ENCODE data around the gene POU2AF2.
"Not testable (repeated sequence)": the region's sequence is repeated elsewhere in the genome, so short reads cannot be mapped to it uniquely, and the experiment has no call there.

Gene POU2AF2

GRCh38 chr11:111285189-111286091 is 39.9 kb downstream of the POU2AF2 start:
- ChIA-PET CTCF (interaction anchor here (0.8 to 1.4 kb wide), 2 partner anchors 143 to 161 kb away, joined by 4 to 6 read pairs; no protein-coding TSS in a partner anchor), POLR2A (no interaction called here)
- DNase-seq (ENCODE audit: extremely low spot score), result no peak
- TF ChIP-seq PKNOX1 (IDR thresholded peaks at IDR 0.05), result no peak
- TF ChIP-seq CTBP1 (IDR thresholded peaks at IDR 0.05; ENCODE audit: borderline replicate concordance), result no peak
- TF ChIP-seq FOXK2 (IDR thresholded peaks at IDR 0.05), result no peak
- TF ChIP-seq FOXM1 (IDR thresholded peaks at IDR 0.05; ENCODE audit: borderline replicate concordance), result no peak
- TF ChIP-seq TARDBP (IDR thresholded peaks at IDR 0.05), result no peak
- TF ChIP-seq SUZ12 (IDR thresholded peaks at IDR 0.05), result no peak
- no peak for TF ChIP-seq FOXA1 (IDR thresholded peaks at IDR 0.05)
- no peak for TF ChIP-seq LEF1 (IDR thresholded peaks at IDR 0.05; ENCODE audit: borderline replicate concordance)
- no peak for TF ChIP-seq ARNT (IDR thresholded peaks at IDR 0.05)

- DNase-seq (ENCODE audit: extremely low spot score), result no peak
- CTCF ChIA-PET, result no interaction called here
- POLR2A ChIA-PET, result no interaction called here
- TF ChIP-seq FOXK2 (IDR thresholded peaks at IDR 0.05) (no peak), NFRKB (IDR thresholded peaks at IDR 0.05) (no peak), ZNF384 (IDR thresholded peaks at IDR 0.05) (no peak), FOXA1 (IDR thresholded peaks at IDR 0.05) (no peak), TARDBP (IDR thresholded peaks at IDR 0.05) (no peak), PKNOX1 (IDR thresholded peaks at IDR 0.05) (no peak), SUZ12 (IDR thresholded peaks at IDR 0.05) (no peak), CTBP1 (IDR thresholded peaks at IDR 0.05; ENCODE audit: borderline replicate concordance) (no peak), FOXM1 (IDR thresholded peaks at IDR 0.05; ENCODE audit: borderline replicate concordance) (no peak), ELF4 (IDR thresholded peaks at IDR 0.05) (no peak), L3MBTL2 (conservative IDR thresholded peaks at IDR 0.05) (no peak), LEF1 (IDR thresholded peaks at IDR 0.05; ENCODE audit: borderline replicate concordance) (no peak), BHLHE40 (IDR thresholded peaks at IDR 0.05; ENCODE audit: borderline replicate concordance) (no peak), SP1 (IDR thresholded peaks at IDR 0.05) (no peak), HDGF (IDR thresholded peaks at IDR 0.05; ENCODE audit: borderline replicate concordance) (no peak)
Observed at GRCh38 chr11:111291764-111292163, 46.2 kb downstream of the POU2AF2 start.

DNA sequence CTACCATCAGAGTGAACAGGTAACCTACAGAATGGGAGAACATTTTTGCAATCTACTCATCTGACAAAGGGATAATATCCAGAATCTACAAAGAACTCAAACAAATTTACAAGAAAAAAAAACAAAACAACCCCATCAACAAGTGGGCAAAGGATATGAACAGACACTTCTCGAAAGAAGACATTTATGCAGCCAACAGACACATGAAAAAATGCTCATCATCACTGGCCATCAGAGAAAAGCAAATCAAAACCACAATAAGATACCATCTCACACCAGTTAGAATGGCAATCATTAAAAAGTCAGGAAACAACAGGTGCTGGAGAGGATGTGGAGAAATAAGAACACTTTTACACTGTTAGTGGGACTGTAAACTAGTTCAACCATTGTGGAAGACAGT is 46.9 kb downstream of the POU2AF2 start:
- DNase-seq (ENCODE audit: extremely low spot score); CTCF ChIA-PET; POLR2A ChIA-PET: not testable (repeated sequence)

DNA sequence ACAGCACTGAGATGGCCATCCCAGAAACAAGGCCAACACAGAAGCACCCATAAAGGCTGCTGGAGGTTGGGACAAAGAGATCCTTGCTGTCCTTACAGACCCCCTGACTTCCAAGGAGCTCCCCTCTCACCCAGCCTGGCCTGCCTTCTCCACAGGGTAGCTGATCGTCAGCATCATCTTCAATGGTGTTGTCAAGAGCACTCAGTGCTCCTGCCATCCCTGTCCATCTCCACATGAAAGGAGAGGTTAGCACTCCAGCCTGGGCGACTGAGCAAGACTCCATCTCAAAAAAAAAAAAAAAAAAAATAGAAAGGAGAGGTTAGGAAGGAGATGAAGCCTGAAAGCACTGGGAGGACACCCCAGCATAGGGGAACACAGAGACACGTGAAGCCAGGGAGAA is 50.7 kb downstream of the POU2AF2 start:
- POLR2A ChIA-PET, result no interaction called here
- TF ChIP-seq ELF4 (IDR thresholded peaks at IDR 0.05) (no peak), TARDBP (IDR thresholded peaks at IDR 0.05) (no peak), BHLHE40 (IDR thresholded peaks at IDR 0.05; ENCODE audit: borderline replicate concordance) (no peak), L3MBTL2 (conservative IDR thresholded peaks at IDR 0.05) (no peak), ARNT (IDR thresholded peaks at IDR 0.05) (no peak), NFRKB (IDR thresholded peaks at IDR 0.05) (no peak), FOXM1 (IDR thresholded peaks at IDR 0.05; ENCODE audit: borderline replicate concordance) (no peak), SUZ12 (IDR thresholded peaks at IDR 0.05) (no peak), FOXK2 (IDR thresholded peaks at IDR 0.05) (no peak), HDGF (IDR thresholded peaks at IDR 0.05; ENCODE audit: borderline replicate concordance) (no peak), CTBP1 (IDR thresholded peaks at IDR 0.05; ENCODE audit: borderline replicate concordance) (no peak), FOXA1 (IDR thresholded peaks at IDR 0.05) (no peak), PKNOX1 (IDR thresholded peaks at IDR 0.05) (no peak), ZNF384 (IDR thresholded peaks at IDR 0.05) (no peak), SP1 (IDR thresholded peaks at IDR 0.05) (no peak)
- no peak for DNase-seq (ENCODE audit: extremely low spot score)
- CTCF ChIA-PET, result no interaction called here

DNA sequence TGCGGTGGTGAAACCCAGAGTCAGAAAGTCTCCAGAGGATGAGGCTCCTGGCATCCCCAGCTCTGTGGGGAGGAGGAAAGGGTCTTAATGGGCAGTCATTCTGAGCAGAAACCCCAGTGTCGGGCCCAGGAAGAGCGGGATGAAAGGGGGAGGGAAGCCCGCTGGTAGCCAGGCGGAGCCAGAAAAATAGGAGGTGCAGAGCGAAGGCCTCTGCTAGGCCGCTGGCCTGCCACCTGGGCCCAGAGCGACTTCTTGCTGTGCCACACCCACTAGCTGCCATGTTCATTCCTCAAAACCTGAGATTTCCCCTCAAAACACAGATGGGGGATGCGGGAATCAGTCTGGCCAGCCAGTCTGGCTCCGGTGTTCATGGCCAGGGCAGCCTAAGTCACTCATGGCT is 52.2 kb downstream of the POU2AF2 start:
- CTCF ChIA-PET, result no interaction called here
- DNase-seq (ENCODE audit: extremely low spot score), result no peak

More for the DNA sequence above, 52.2 kb downstream of the POU2AF2 start:
- TF ChIP-seq SUZ12 (IDR thresholded peaks at IDR 0.05) (no peak), FOXM1 (IDR thresholded peaks at IDR 0.05; ENCODE audit: borderline replicate concordance) (no peak), ARNT (IDR thresholded peaks at IDR 0.05) (no peak), TARDBP (IDR thresholded peaks at IDR 0.05) (no peak), FOXA1 (IDR thresholded peaks at IDR 0.05) (no peak), NFRKB (IDR thresholded peaks at IDR 0.05) (no peak), CTBP1 (IDR thresholded peaks at IDR 0.05; ENCODE audit: borderline replicate concordance) (no peak), BHLHE40 (IDR thresholded peaks at IDR 0.05; ENCODE audit: borderline replicate concordance) (no peak), LEF1 (IDR thresholded peaks at IDR 0.05; ENCODE audit: borderline replicate concordance) (no peak), L3MBTL2 (conservative IDR thresholded peaks at IDR 0.05) (no peak), FOXK2 (IDR thresholded peaks at IDR 0.05) (no peak), ZNF384 (IDR thresholded peaks at IDR 0.05) (no peak), SP1 (IDR thresholded peaks at IDR 0.05) (no peak), PKNOX1 (IDR thresholded peaks at IDR 0.05) (no peak), HDGF (IDR thresholded peaks at IDR 0.05; ENCODE audit: borderline replicate concordance) (no peak), ELF4 (IDR thresholded peaks at IDR 0.05) (no peak)
- POLR2A ChIA-PET, result no interaction called here
